SKM-1 (cell line): ENCODE results near the gene UVRAG.
"Not testable (repeated sequence)": the region's sequence is repeated elsewhere in the genome, so short reads cannot be mapped to it uniquely, and the experiment has no call there.

Source experiments
- DNase-seq: peaks from one replicate; lab custom pipeline; 2025; ENCODE audit not compliant: unreplicated experiment; lab: John Stamatoyannopoulos, UW

UVRAG gene

DNA sequence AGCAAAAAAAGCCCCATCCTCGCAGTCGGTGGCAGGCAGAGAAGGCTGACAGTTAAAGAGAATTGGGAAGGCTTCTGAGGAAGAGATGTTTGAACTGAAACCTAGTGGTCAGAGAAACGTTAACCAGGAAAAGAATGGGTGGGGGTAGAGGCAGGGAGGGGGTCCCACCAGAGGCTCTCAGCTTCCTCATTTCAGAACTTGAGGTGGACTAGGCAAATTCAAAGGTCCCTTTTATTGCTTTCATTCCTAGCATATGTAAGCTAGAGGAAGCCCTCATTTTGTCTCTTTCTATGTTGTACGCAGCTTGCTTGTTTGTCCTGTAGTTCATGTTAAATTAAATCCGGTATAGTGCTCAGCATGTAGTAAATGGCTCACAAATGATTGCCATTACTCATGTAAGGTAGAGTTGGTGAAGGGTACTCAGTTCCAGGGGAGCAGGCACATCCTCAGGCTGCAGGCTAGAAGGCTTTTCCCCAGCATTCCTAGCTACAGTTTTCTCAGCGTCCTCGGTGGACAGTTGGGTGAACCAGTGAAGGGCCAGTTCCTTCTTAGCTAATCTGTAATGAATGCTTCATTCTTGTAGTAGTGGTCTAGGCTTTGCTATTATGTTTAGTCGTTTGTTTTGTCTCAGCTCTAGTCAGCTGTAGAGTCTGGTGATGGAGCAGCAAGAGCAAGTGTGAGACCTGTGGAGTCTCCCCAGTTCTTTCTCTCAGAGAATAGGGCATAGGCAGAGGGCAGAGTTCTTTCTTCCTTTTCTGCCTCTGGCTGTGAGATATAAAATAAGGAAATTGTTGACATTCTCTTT is 58.6 kb downstream of the UVRAG start:
- no peak for DNase-seq

DNA sequence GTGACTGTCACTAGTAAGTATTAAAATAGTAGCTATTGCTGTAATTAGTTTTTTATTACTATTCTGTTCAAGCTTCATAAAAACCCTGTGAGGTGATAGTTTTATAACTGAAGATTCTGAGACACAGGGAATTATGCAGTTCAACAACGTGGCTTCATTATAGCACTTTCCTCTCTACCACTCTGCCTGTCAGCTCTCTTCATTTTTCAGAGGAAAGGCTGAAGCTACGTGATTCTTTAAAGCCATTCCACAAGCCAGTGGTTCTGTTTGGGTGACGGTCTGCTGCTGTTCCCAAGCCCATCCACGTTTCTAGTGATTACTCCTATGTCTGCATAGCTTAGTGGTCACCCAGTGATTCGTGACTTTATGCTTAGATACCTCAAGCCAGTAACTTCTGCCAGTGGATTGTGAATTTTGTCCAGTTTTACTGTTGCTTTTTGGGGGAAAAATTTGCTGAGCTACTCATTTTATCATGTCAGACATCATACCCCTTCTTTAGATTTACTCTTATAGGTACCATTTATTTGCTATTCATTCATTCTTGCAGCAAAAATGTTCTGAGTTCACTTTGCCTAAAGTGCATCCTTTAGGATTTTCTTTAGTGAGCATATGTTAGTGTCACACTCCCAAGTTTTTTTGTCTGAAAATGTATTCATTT is 59.8 kb downstream of the UVRAG start:
- DNase-seq = no peak

DNA sequence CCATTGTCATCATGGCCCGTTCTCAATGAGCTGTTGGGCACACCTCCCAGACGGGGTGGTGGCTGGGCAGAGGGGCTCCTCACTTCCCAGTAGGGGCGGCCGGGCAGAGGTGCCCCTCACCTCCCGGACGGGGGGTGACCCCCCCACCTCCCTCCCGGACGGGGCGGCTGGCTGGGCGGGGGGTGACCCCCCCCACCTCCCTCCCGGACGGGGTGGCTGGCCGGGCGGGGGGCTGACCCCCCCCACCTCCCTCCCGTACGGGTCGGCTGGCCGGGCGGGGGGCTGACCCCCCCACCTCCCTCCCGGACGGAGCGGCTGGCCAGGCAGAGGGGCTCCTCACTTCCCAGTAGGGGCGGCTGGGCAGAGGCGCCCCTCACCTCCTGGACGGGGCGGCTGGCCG is 62.3 kb downstream of the UVRAG start:
- not testable (repeated sequence) for DNase-seq

DNA sequence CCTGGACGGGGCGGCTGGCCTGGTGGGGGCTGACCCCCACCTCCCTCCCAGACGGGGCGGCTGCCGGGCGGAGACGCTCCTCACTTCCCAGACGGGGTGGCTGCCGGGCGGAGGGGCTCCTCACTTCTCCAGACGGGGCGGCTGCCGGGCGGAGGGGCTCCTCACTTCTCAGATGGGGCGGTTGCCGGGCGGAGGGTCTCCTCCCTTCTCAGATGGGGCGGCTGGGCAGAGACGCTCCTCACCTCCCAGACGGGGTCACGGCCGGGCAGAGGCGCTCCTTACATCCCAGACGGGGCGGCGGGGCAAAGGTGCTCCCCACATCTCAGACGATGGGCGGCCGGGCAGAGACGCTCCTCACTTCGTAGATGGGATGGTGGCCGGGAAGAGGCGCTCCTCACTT is 62.9 kb downstream of the UVRAG start:
- not testable (repeated sequence) for DNase-seq

DNA sequence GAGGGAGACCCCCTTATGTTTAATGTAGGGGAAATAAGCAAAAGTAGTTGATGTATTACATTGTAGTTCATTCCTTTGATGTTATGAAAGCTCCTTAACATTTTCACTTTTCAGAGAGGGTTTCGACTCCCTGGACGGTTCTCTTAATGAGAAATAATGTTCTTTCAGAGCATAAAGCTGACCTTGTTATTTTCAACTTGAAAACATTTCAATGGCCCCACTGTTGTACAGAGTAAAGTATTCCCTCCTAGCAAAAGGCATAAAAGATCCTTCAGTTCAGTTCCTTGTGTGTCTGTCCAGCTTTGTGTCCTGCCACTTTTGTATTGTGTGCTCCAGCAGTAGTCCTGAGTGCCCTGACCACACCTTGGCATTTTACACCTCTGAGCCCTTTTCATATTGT is 63.9 kb downstream of the UVRAG start:
- no peak for DNase-seq

DNA sequence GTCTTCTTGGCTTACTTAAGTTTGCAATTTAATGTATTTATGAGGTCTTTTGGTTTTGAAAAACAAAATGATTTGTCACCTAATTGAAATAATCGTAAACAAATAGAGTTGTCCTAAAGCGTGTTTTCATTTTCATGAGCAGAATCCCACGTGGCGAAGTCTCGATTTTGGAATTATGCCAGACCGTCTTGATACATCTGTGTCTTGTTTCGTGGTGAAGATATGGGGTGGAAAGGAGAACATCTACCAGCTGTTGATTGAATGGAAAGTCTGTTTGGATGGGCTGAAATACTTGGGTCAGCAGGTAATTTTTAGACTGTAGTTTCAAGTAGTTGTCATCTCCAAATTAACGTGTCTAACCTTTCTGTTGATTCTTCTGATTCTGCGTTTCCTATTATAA is 64.7 kb downstream of the UVRAG start:
- DNase-seq = no peak

DNA sequence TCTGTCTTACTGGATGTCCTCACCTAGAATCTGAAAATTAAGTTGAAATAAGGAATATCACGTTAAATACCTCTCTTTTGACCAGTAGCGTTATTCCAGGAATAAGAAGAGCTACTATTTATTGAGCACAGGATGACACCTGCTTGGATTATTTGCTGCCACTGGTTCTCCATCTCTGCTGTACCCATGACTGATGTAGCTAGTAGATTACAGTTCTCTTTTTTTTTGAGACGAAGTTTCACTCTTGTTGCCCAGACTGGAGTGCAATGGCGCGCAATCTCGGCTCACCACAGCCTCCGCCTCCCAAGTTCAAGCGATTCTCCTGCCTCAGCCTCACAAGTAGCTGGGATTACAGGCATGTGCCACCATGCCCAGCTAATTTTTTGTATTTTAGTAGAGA is 65.3 kb downstream of the UVRAG start:
- DNase-seq = not testable (repeated sequence)

DNA sequence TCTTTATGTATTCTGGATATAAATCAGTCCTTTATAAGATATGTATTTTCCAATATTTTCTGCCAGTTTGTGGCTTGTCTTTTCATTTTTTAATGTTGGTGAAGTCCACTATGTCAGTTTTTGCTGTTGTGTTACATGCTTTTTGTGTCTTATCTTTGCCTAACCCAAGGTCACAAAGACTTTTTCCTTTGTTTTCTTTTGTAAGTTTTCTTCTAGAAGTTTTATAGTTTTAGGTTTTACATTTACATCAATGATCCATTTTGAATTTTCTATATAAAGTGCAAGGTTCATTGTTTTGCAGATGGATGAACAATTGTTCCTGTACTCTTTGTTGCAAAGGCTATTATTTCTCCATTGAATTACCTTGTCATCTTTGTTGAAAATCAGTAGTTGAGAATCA is 69.3 kb downstream of the UVRAG start:
- no peak for DNase-seq

DNA sequence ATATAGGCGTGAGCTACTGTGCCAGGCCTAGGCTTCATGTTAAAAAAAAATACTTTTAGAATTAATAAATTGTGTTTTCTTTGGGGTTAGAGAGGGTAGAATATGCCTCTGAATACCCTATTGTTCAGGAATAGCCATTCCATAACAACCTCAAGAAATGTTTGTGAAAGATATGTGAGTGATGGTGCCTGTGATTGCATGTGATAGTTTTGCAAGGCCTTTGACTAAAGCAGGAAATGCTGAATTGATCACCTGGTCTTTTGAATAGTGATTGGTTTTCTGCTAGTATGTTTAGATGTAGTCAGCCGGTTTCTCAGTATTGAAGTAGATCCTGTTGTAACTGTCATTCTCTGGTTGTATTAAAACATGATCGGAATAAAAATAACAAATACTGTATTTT is 73.4 kb downstream of the UVRAG start:
- DNase-seq = no peak

DNA sequence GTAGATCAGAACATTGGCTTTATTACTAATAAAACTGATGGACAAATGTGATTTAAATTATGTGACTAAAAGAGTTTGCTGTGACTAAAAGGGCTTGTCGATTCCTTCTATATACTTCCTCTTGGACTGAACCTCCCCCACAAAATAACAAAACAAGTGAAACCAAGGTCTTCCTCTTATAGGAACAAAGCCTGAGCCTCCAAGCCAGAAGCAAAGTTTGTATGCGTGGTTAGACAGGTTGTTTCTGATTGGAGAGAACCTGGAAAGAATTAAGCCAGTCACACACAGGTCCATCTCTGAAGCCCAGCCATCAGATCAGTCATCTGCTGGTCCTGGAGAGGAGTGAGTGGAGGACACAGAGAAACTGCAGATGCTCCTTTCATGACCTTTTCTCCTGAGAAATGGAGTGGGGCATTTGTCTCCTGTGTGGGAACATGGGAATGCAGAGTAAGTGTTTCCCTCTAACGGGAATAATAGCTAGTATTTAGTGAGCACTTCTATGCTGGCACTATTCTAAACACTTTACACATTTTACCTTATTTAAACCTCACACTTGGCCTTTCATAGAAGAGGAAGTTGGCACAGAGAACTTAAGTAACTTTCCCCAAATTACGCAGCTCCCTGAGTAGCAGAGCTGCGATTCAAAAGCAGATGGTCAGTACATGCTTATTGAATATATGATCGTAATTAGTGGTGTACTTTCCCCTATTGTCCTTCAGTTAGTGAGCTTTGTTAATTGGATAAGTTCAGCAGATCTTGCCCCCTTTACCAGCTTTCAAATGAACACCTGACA is 77.1 kb downstream of the UVRAG start:
- DNase-seq = peak; percentile 67

DNA sequence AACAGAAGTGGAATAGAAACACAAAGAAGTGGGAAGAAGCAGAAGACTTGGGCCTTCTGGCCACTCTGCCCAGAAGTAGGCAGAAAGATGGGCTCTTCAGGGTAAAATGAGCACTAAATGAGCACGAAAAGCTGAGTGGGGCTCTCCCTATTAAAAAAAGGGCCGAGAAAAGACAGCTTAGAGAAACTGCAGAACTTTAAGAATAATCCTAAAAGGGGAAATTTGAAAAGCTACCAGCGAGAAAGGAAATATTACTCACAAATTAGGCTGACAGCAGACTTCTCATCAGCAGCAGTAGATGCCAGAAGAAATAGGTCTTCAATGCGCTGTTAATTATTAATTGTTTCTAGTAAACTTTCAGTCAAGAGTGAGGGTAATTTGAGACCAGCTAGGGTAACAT is 78.2 kb downstream of the UVRAG start:
- no peak for DNase-seq

DNA sequence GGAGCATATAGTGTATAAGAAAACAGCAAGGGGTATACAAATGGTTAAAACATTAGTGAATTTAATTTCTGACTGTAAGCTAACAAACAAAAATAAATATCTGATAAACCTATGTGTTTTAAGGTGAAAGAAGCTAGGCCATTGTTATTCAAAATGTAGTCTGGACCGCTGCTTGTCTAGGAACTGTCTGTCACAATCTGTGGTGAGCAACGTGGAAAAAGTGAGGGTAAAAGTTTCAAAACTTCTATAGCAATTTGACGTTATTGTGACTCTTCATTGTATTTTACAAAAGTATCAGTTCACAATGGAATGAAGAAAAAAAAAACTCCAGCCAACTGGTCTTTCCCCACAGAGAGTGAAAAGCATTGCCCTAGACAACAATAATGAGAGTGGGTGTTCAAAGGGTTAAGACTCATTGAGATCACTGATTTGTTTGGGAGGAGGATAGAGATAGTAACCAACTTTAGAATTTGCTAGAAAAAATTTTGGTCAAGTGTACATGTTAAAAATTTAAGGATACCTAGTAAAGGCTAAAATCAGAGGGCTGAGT is 79.1 kb downstream of the UVRAG start:
- DNase-seq = no peak

DNA sequence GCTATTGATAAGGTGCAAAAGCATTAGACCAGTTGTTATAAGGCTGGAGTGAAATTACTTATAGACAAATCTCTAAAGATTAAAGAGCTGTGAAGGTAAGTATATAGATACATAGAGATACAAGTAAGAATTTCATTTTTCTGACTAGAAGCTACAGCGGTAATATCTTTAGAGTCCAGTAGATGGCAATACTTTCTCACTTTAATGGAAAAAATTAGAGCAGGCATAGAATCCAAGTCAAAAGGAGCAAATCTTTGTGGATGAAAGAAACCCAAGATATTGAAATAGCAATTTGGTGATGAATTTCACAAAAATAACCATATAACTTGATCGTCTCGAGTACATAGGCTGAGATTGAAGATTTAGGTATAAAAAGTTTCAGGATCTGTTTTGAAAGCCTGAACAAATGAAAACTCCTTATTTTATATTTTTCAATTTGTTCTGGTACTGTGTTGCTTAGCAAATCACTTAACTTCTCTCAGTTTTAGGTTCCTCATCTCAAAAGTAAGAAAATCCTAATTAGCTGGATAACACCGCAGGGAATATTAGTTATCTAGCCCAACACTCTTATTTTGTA is 81.9 kb downstream of the UVRAG start:
- peak; percentile 49 for DNase-seq

DNA sequence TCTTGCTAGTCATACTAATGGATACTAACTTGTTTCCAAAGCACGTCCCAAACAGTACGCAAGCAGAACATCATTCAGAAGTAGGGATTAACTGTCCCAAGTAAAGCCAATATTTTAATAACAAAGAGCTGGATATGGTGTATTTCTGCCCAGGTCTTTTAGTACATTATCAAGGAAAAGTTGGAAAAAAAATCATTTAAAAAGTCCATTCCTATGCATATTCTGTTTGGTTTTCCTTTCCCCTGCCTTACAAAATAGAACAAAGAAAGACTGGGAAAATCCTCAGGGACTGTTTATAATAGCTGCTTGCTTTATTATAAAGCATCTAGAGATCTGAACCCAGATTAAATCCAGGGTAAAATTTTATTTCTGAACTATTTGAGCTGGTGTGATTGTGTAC is 83.9 kb downstream of the UVRAG start:
- no peak for DNase-seq

DNA sequence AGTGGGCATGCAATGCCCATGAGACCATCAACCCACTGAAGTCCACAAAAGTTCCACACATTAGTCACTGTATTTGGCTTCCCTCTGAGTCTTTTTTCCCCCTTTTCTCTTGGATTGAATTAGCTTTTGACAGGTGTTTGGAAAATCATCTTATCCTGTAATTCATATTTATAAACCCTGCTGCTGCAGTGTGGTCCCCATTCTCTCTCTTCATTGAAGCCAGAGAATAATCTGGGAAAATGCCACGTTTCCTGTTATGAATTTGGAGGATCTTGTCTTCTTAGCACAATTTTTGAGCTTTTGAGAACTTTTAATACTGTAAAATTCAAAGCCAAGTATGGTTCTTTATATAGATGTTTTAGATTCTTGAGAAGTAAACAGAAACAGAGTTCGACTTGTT is 84.8 kb downstream of the UVRAG start:
- no peak for DNase-seq

DNA sequence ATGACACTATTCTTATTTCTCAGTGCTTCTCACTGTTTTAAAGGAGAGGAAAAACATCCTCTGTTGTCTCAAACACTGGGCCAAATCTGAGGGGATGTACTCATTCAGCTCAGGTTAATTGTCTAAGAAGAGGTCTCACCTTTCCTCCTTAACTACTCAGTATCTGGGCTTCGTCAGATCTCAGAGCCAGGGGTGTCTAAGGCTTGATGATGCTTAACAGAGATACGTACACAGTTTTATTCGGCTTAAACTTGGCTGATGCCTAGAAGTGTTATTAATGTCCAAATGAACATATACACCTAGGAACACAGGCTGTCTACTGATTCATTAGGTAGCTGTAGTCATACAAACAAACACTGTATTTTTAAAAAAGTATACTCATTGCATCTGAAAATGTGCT is 85.8 kb downstream of the UVRAG start:
- DNase-seq = no peak

DNA sequence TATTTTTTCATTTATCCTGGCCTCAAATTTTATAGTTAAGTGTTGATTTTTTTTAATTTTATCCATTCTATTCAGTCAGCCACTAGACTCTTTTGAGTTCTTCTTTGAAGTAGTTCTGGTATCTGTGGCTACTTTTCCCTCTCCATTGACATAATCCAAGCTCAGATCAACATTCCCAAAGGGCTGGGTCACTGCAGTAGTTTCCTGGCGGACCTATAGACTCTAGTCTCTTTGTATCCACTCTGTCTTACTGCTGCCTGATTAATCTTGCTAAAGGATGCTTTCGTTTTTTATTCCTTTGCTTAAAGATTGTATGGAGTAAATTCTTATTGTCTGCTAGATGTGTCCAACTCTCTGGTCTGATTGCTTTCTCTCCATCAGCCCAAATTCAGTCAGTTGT is 87.6 kb downstream of the UVRAG start:
- DNase-seq = no peak

DNA sequence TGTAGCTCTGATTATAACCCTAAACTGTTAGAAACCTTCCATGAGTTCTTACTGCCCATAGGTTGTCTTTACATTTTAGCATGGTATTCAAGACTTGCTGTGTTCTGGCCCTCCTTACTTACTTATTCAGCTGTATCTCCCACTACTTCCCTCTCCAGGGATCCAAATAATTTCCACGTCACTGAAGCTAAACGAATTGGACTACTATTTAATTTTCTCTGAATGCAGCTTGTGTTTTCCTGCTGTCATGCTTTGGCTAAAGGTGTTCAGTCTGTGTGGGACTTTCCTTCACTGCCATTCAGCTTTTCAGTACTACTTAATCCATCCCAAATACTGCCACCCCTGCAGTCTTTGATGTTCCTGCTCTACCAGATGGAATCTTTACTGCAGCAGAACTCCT is 88.3 kb downstream of the UVRAG start:
- DNase-seq = no peak

DNA sequence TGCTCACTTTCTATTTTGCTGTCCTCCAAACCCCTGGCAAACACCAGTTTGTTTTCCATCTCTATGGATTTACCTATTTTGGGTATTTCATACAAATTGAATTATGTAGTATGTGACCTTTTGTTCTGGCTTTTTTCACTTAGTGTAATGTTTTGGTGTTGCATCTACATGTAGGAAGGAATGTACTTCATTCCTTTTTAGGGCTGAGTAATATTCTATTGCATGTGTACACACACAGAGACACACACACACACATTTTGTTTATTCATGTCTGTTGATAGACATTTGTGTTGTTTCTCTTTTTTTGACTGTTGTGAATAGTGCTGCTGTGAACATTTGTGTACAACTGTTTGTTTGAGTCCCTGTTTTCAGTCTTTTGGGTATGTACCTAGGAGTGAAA is 90.4 kb downstream of the UVRAG start:
- DNase-seq = no peak

DNA sequence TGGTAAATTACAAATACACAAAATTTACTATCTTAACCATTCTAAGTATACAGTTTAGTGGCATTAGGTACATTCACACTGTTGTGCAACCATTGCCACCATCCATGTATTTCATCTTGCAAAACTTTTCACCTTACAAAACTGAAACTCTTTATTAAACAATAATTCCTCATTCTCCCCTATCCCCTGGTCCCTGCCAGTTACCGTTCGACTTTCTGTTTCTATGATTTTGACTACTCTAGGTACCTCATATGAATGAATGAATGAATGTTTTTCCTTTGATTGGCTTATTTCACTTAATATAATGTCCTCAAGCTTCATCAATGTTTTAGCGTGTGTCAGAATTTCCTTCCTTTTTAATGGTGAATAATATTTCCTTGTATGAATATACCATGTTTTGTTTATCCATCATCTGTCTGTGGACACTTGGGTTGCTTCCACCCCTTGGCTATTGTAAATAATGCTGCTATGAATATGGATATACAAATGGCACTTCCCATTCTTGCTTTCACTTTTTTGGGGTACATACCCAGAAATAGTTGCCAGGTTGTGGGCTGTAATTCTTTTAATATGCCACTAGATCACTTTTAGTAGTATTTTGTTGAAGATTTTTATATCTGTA is 93.0 kb downstream of the UVRAG start:
- no peak for DNase-seq
